Measurements from ENCODE around the gene DDIT3. TPM values are rescaled to one million over a fixed set of nuclear protein-coding genes. Genes with fewer than 3 reads are reported as not detected.

The DDIT3 gene
- total and polyA plus RNA-seq, 2 of the 13 experiments (the other 11 are each of a cell fraction or from before 2014, with no cell fraction given): 27.5 to 48.7 TPM

GRCh38 chr12:57546438-57547287, 26.3 kb upstream of the DDIT3 start, which contains the start of gene DCTN2 (continued):
- TF ChIP-seq ZNF704 (CRISPR knock-in tag; IDR thresholded peaks at IDR 0.05; ENCODE audit: borderline replicate concordance): peak; percentile 71; the same call in 1 of the 2 replicates
- no peak for TF ChIP-seq NR0B2 (CRISPR knock-in tag; IDR thresholded peaks at IDR 0.05)
- TF ChIP-seq ZBTB42 (CRISPR knock-in tag; IDR thresholded peaks at IDR 0.05): no peak
- peak; percentile 22; the same call in 1 of the 2 replicates for TF ChIP-seq GABPA (IDR thresholded peaks at IDR 0.05; ENCODE audit: low read depth, low read length)
- TF ChIP-seq GABPA (CRISPR knock-in tag; IDR thresholded peaks at IDR 0.05; ENCODE audit: low read depth): peak; percentile 66; the same call in 1 of the 2 replicates
- no peak for TF ChIP-seq ZNF180 (CRISPR knock-in tag; IDR thresholded peaks at IDR 0.05; ENCODE audit: borderline replicate concordance, low read depth)
- no peak; the same call in 1 of the 2 replicates for TF ChIP-seq ZBTB20 (CRISPR knock-in tag; IDR thresholded peaks at IDR 0.05; ENCODE audit: borderline replicate concordance, low read depth)
- no peak for TF ChIP-seq RXRB (CRISPR knock-in tag; IDR thresholded peaks at IDR 0.05; ENCODE audit: borderline replicate concordance)
- TF ChIP-seq YEATS2 (CRISPR knock-in tag; IDR thresholded peaks at IDR 0.05; ENCODE audit: borderline replicate concordance): peak; percentile 81
- no peak for TF ChIP-seq RAD51 (IDR thresholded peaks at IDR 0.05; ENCODE audit: borderline replicate concordance)
- no peak for TF ChIP-seq ZBTB21 (CRISPR knock-in tag; IDR thresholded peaks at IDR 0.05)
- TF ChIP-seq NCOA2 (CRISPR knock-in tag; IDR thresholded peaks at IDR 0.05): no peak
- 0 out of 2 replicates have a peak, but pooled peaks have one; percentile 19 for TF ChIP-seq FOXP4 (CRISPR knock-in tag; IDR thresholded peaks at IDR 0.05)
- no peak for TF ChIP-seq ZC3H4 (CRISPR knock-in tag; IDR thresholded peaks at IDR 0.05; ENCODE audit: borderline replicate concordance)
- no peak for TF ChIP-seq ZNF335 (CRISPR knock-in tag; IDR thresholded peaks at IDR 0.05)
- no peak for TF ChIP-seq ZSCAN30 (CRISPR knock-in tag; IDR thresholded peaks at IDR 0.05)
- no peak for TF ChIP-seq GLMP (CRISPR knock-in tag; IDR thresholded peaks at IDR 0.05; ENCODE audit: borderline replicate concordance)
- TF ChIP-seq ZUFSP (CRISPR knock-in tag; IDR thresholded peaks at IDR 0.05; ENCODE audit: borderline replicate concordance): no peak
- no peak for TF ChIP-seq STAT5B (CRISPR knock-in tag; IDR thresholded peaks at IDR 0.05)
- no peak for TF ChIP-seq ZNF224 (CRISPR knock-in tag; IDR thresholded peaks at IDR 0.05)
- no peak for TF ChIP-seq ZNF75D (CRISPR knock-in tag; IDR thresholded peaks at IDR 0.05; ENCODE audit: borderline replicate concordance)

All from HepG2 (cell line).